ENCODE measurements around the gene ZNF669.

DNA sequence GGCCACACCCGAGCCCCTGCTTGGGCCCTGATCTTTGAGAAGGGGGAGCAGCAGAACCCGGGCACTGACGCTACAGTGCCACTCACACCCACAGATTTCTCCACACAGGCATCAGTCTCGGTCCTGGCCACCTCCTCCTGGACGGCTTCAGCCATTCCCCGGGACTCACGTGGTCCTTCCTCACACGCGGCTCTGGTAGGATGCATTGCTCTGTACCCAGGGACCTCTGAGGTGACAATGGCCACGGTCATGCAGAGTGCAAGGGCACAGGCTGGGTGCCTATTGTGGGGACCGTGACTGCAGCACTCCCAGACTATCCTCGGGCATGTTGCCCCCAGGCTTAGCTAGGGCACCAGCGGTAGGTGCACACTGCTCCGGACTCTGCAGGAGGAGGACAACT is 13.7 kb downstream of the ZNF669 start:
- TF ChIP-seq POLR2AphosphoS5 (IDR thresholded peaks at IDR 0.05; ENCODE audit: low read depth, low read length) (no peak), TAF1 (IDR thresholded peaks at IDR 0.05; ENCODE audit: low read depth, low read length) (no peak), SPI1 (IDR thresholded peaks at IDR 0.05; ENCODE audit: low read depth, low read length) (no peak), POLR2A (IDR thresholded peaks at IDR 0.05; ENCODE audit: low read depth, low read length) (no peak), PAX5 (IDR thresholded peaks at IDR 0.05; ENCODE audit: insufficient read depth, low read length, severe bottlenecking) (no peak)
